Bronchial epithelial cell (primary cell): Measurements from ENCODE around the gene TDG. TPM values are rescaled to one million over a fixed set of nuclear protein-coding genes. Genes with fewer than 3 reads are reported as not detected.
A peak's percentile ranks its signal among the peaks of the same experiment; 100 is the strongest.

Source experiments
- DNase-seq: peaks from one replicate; pipeline ENCODE4 v3.0.0-alpha.2; 2010; ENCODE audit warnings: low read depth
- FAIRE-seq: peaks from 2 replicates; lab custom pipeline; 2011; peaks lifted over from hg19 to GRCh38; lab: Jason Lieb, UNC
- H3K27me3 ChIP-seq: 2 replicates; pipeline ENCODE4 v1.5.1; 2011; ENCODE audit warnings: low read length; ENCODE audit not compliant: control insufficient read depth, insufficient read depth
- H3K36me3 ChIP-seq: 2 replicates; pipeline ENCODE4 v1.5.1; 2011; ENCODE audit warnings: low read length; ENCODE audit not compliant: control insufficient read depth, insufficient read depth
- H3K4me3 ChIP-seq: 2 replicates; pipeline ENCODE4 v1.5.1; 2011; ENCODE audit warnings: mild to moderate bottlenecking, low read depth, low read length, control low read depth
- CTCF ChIP-seq: IDR thresholded peaks from 2 replicates; pipeline ENCODE4 v1.5.1; 2011; ENCODE audit warnings: mild to moderate bottlenecking, moderate library complexity, low read length, control low read depth, inconsistent platforms; ENCODE audit not compliant: insufficient read depth, severe bottlenecking
- total RNA-seq: library from RNA; depleted of rRNA; stranded (reverse); fragments of >200 nt; gene quantifications from 2 replicates; pipeline ENCODE4 v1.2.1, GENCODE V29; 2014

TDG gene
- total RNA-seq, result 25.5 and 48.6 TPM in 2 replicates

GRCh38 chr12:103965590-103966504 lies at the start of gene TDG:
TDG (plus strand) TSS chr12:103965872; CDS start chr12:103966038, 166 bp downstream.
- Histone ChIP-seq H3K36me3 (peaks cover 4% of the 10 kb centered on the region), H3K4me3 (peak within 1 kb of the TSS; percentile 80), H3K27me3 (no peaks in the 10 kb centered on the region)
- FAIRE-seq (no peak), DNase-seq (peak; percentile 94)
- TF ChIP-seq CTCF, result peak; percentile 44

- Histone ChIP-seq H3K36me3 (no peaks in the 10 kb centered on the region), H3K4me3 (no peak overlapping the region), H3K27me3 (no peaks in the 10 kb centered on the region)
- DNase-seq (no peak), FAIRE-seq (no peak)
- no peak for TF ChIP-seq CTCF
Observed at GRCh38 chr12:103917873-103918272, 47.8 kb upstream of the TDG start.

GRCh38 chr12:103924761-103925641 lies 40.7 kb upstream of the TDG start:
- Histone ChIP-seq H3K36me3 (no peaks in the 10 kb centered on the region), H3K4me3 (no peak overlapping the region), H3K27me3 (no peaks in the 10 kb centered on the region)
- peak; percentile 76 for DNase-seq
- no peak for FAIRE-seq
- TF ChIP-seq CTCF, result no peak

- Histone ChIP-seq H3K27me3 (no peaks in the 10 kb centered on the region), H3K36me3 (peaks cover 6% of the 10 kb centered on the region), H3K4me3 (peak overlapping the region; percentile 52)
- no peak for FAIRE-seq
- DNase-seq, result no peak
- no peak for TF ChIP-seq CTCF
Observed at GRCh38 chr12:103928682-103929045, 37.0 kb upstream of the TDG start.

GRCh38 chr12:103929046-103929783 lies 36.5 kb upstream of the TDG start:
- TF ChIP-seq CTCF, result no peak
- Histone ChIP-seq H3K36me3 (peaks cover 8% of the 10 kb centered on the region), H3K27me3 (no peaks in the 10 kb centered on the region), H3K4me3 (peak overlapping the region; percentile 52)
- FAIRE-seq, result no peak
- DNase-seq, result peak; percentile 86
